ENCODE data around the gene HDHD5. TPM values are rescaled to one million over a fixed set of nuclear protein-coding genes. Genes with fewer than 3 reads are reported as not detected.

HDHD5 gene
- total and polyA plus RNA-seq, 10 of the 15 experiments (the other 5 are each of a cell fraction or from before 2014, with no cell fraction given): 1.7 to 68.0 (median 49.9) TPM

- no peaks in the 10 kb centered on the region for H3K4me1 ChIP-seq (ENCODE audit: control insufficient read depth, insufficient read depth, low read length)
- no peaks in the 10 kb centered on the region for H3K9me3 ChIP-seq (replicated peaks; ENCODE audit: control insufficient read depth, insufficient read depth, low read length)
- ChIA-PET POLR2A (no interaction called here), RAD21 (ENCODE audit: unreplicated experiment) (no interaction called here), SMC1A (ENCODE audit: uncharacterized antibody, unreplicated experiment) (no interaction called here), CTCF (no interaction called here)
- FAIRE-seq: no peak
- H3K9ac ChIP-seq (ENCODE audit: control insufficient read depth, insufficient read depth, low read length): no peak overlapping the region
- peaks cover 12 to 25% of the 10 kb centered on the region in 2 experiments for H3K36me3 ChIP-seq (ENCODE audit: control insufficient read depth in 2 of 2, insufficient read depth in 2 of 2, low read length in 1 of 2)
- in situ Hi-C loops (cut with MboI) (no loop called here), intact Hi-C loops (cut with micrococcal nuclease; ENCODE audit: unreplicated experiment) (no loop called here)
- H3K4me2 ChIP-seq (ENCODE audit: control insufficient read depth, insufficient read depth): no peak overlapping the region
- ATAC-seq: no peak
- no peak overlapping the region for H3K4me3 ChIP-seq
- DNase-seq (ENCODE audit: low read depth, low spot score): no peak
- no peak overlapping the region for H3K27ac ChIP-seq (ENCODE audit: control insufficient read depth, insufficient read depth)
- no peaks in the 10 kb centered on the region for H3K27me3 ChIP-seq (replicated peaks in 1 of 2; ENCODE audit: control insufficient read depth in 2 of 2, insufficient read depth in 2 of 2, low read length in 1 of 2)
- no peaks in the 10 kb centered on the region for H3K79me2 ChIP-seq (ENCODE audit: control insufficient read depth, insufficient read depth, low read length)
- no peak overlapping the region for H2AFZ ChIP-seq (ENCODE audit: control insufficient read depth, low read depth, low read length)
- TF ChIP-seq HDAC2 (IDR thresholded peaks at IDR 0.05) (no peak), EZH2 (IDR thresholded peaks at IDR 0.05; ENCODE audit: borderline replicate concordance, control insufficient read depth, low read depth, low read length) (no peak), BHLHE40 (IDR thresholded peaks at IDR 0.05; ENCODE audit: borderline replicate concordance in 1 of 2, low read depth in 2 of 2, low read length in 1 of 2) (no peak), SMAD5 (IDR thresholded peaks at IDR 0.05; ENCODE audit: low read depth) (no peak), PML (IDR thresholded peaks at IDR 0.05; ENCODE audit: low read length) (no peak), CHD4 (IDR thresholded peaks at IDR 0.05) (no peak), FOXK2 (IDR thresholded peaks at IDR 0.05) (no peak), ZNF592 (IDR thresholded peaks at IDR 0.05) (no peak), ZBED1 (IDR thresholded peaks at IDR 0.05; ENCODE audit: borderline replicate concordance) (no peak), EP300 (IDR thresholded peaks at IDR 0.05; ENCODE audit: borderline replicate concordance in 1 of 2, control insufficient read depth in 1 of 2, low read depth in 2 of 2, low read length in 2 of 2) (no peak), NR2C2 (IDR thresholded peaks at IDR 0.05; ENCODE audit: borderline replicate concordance, control insufficient read depth, insufficient read length, low read depth) (no peak), POU2F2 (IDR thresholded peaks at IDR 0.05; ENCODE audit: borderline replicate concordance, low read depth, low read length) (no peak), KDM1A (IDR thresholded peaks at IDR 0.05; ENCODE audit: borderline replicate concordance) (no peak), CBX3 (IDR thresholded peaks at IDR 0.05; ENCODE audit: borderline replicate concordance, low read depth) (no peak), ELK1 (IDR thresholded peaks at IDR 0.05; ENCODE audit: low read depth, low read length) (no peak), KAT2A (conservative IDR thresholded peaks at IDR 0.05; ENCODE audit: control insufficient read depth, low read depth, low read length) (no peak)
- 74% methylated on average over 18 of the region's 22 CpGs for WGBS (ENCODE audit: insufficient coverage, insufficient replicate concordance, low lambda C conversion rate, missing lambda C conversion rate)
- no TSS peak for BruUV-seq (replicated peaks)
- no peaks in the 10 kb centered on the region for H4K20me1 ChIP-seq (ENCODE audit: control insufficient read depth, insufficient read depth)
Observed at GRCh38 chr22:17105143-17106129, 53.6 kb downstream of the HDHD5 start.
